Tibial artery (tissue), 4 donors: Measurements from ENCODE around the gene ARHGAP12.

ENCODE experiments used
- DNase-seq, 2 donors: peaks; one replicate each; pipeline ENCODE4 v3.0.0-alpha.2; 2019
- H3K27ac ChIP-seq, 2 donors: fragments of 200-600 bp; sonication (generic) in 1 of 2; 1 replicate in 1 of 2; 2 replicates in 1 of 2; pipeline ENCODE4 v1.5.1; 2018 to 2019; ENCODE audit warnings: mild to moderate bottlenecking in 1 of 2
- H3K27me3 ChIP-seq, 2 donors: fragments of 200-600 bp; sonication (generic) in 1 of 2; one replicate each; pipeline versions ENCODE4 v1.5.1 to v1.6.0; 2016 to 2019
- H3K36me3 ChIP-seq, 3 donors: fragments of 200-600 bp; sonication (generic) in 2 of 3; one replicate each; pipeline ENCODE4 v1.5.1; 2016 to 2019; ENCODE audit warnings: mild to moderate bottlenecking in 2 of 3
- H3K4me1 ChIP-seq, 4 donors: fragments of 200-600 bp; sonication (generic) in 2 of 4; 1 replicate in 3 of 4; 2 replicates in 1 of 4; pipeline ENCODE4 v1.5.1; 2016 to 2019
- H3K4me3 ChIP-seq, 2 donors: fragments of 200-600 bp; sonication (generic) in 1 of 2; 1 replicate in 1 of 2; 2 replicates in 1 of 2; pipeline ENCODE4 v1.5.1; 2018 to 2019; ENCODE audit warnings: mild to moderate bottlenecking in 2 of 2
- H3K9me3 ChIP-seq, 3 donors: fragments of 200-600 bp; sonication (generic) in 1 of 3; one replicate each; pipeline ENCODE4 v1.5.1; 2016 to 2019
- CTCF ChIP-seq, 2 experiments: fragments of 200-600 bp in 1 of 2; fragments of 450-650 bp in 1 of 2; IDR thresholded peaks; one replicate each; pipeline ENCODE4 v1.5.1; 2017 to 2019; ENCODE audit warnings: antibody characterized with exemption in 2 of 2, mild to moderate bottlenecking in 1 of 2, moderate library complexity in 1 of 2
- intact Hi-C: fragments of 100-400 bp; cut with DNase I; formaldehyde crosslinking; loops from one replicate; pipeline ENCODE4 v1.15.0; 2023; ENCODE audit warnings: low total_unique reads

Gene ARHGAP12

DNA sequence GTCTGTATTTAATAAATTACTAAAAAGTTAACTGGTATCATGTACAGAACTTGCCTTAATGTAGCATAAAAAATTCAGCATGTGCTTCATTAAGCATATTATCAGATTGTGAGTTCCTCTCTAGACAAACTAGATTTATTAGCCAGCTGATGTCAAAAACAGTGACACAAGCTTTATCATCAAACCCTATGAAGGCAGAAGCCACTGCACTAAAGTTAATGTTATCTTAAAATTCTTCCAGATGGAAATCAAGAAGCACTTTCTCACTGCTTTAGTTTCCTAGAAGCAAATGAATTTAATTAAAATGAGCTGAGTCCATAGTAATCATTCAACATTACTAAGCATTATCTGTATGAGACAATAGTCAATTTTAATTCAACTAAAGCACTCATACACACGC is 96.4 kb downstream of the ARHGAP12 start:
- intact Hi-C loops: no loop called here
- Histone ChIP-seq H3K27me3 (no peaks in the 10 kb centered on the region), H3K9me3 (no peaks in the 10 kb centered on the region), H3K27ac (no peak overlapping the region), H3K4me3 (no peak overlapping the region), H3K36me3 (no peaks in the 10 kb centered on the region), H3K4me1 (peaks cover 0 to 6% (median 0%) of the 10 kb centered on the region in 4 donors)
- DNase-seq: no peak
- TF ChIP-seq CTCF (IDR thresholded peaks at IDR 0.05): no peak

DNA sequence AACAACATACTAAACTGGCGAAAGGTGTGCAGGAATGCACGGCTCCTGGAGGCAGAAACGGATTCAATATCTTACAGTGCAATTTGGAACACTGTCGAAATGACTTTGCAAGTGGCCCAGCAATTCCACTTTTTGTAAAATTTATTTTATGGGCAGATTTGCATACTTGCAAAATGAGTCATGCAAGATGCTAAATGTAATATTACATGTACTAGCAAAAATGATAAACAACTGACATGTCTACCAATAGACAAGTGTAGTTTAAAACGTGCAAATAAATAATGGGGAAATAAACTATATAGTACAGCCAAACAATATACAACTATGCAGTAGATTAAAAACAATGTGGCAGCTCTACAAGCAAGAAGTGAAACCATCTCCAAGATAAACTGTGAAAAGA is 97.7 kb downstream of the ARHGAP12 start:
- TF ChIP-seq CTCF (IDR thresholded peaks at IDR 0.05): no peak
- Histone ChIP-seq H3K4me3 (no peak overlapping the region), H3K36me3 (no peaks in the 10 kb centered on the region), H3K27me3 (no peaks in the 10 kb centered on the region), H3K4me1 (peaks cover 0 to 6% (median 0%) of the 10 kb centered on the region in 4 donors), H3K9me3 (no peaks in the 10 kb centered on the region), H3K27ac (no peak overlapping the region)
- intact Hi-C loops: no loop called here
- DNase-seq: no peak

- intact Hi-C loops: no loop called here
- peaks cover 0 to 6% (median 0%) of the 10 kb centered on the region in 4 donors for H3K4me1 ChIP-seq
- H3K4me3 ChIP-seq: no peak overlapping the region
- H3K27ac ChIP-seq: no peak overlapping the region
- no peaks in the 10 kb centered on the region for H3K9me3 ChIP-seq
- no peak for DNase-seq
- H3K27me3 ChIP-seq: no peaks in the 10 kb centered on the region
- H3K36me3 ChIP-seq: no peaks in the 10 kb centered on the region
- no peak for TF ChIP-seq CTCF (IDR thresholded peaks at IDR 0.05)
Observed at GRCh38 chr10:31829776-31830175, 98.9 kb downstream of the ARHGAP12 start.

GRCh38 chr10:31823358-31823757 is 105.3 kb downstream of the ARHGAP12 start:
- Histone ChIP-seq H3K36me3 (no peaks in the 10 kb centered on the region), H3K4me1 (peaks cover 0 to 37% (median 11%) of the 10 kb centered on the region in 4 donors), H3K27me3 (no peaks in the 10 kb centered on the region), H3K9me3 (no peaks in the 10 kb centered on the region), H3K4me3 (no peak overlapping the region), H3K27ac (no peak overlapping the region)
- intact Hi-C loops: no loop called here
- no peak for DNase-seq
- no peak for TF ChIP-seq CTCF (IDR thresholded peaks at IDR 0.05)

DNA sequence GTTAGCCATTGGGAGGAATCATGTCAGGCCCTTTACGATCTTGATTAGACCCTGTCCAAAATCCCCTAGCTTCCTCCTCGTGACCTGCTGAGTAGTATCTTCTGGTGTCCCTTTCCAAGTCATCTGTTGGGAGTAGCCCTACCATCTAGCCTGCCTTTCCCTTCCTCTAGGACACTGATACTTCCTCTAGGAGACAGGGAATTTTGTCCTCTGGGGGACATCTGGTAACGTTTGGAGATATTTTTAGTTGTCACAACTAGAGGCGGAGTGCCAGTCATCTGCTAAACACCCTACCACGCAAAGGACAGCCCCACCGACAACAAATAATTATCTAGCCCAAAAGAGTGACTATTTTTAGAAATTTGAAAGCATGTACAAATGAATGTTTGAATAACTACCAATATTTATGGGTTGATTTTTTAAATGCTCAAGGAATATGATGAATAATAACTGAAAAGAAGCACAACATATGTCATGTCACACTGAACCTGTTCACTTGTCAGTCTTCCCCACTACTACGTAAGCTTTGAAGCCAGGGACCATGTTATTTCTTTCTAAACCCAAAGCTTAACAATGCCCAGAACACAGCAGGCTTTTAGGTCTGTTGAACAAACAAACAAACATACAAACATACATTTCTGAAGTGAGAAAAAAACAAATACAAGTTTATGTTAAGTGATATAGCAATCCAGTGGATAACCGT is 105.9 kb downstream of the ARHGAP12 start:
- DNase-seq: no peak
- intact Hi-C loops: no loop called here
- H3K27ac ChIP-seq: no peak overlapping the region
- no peaks in the 10 kb centered on the region for H3K36me3 ChIP-seq
- no peaks in the 10 kb centered on the region for H3K9me3 ChIP-seq
- TF ChIP-seq CTCF (IDR thresholded peaks at IDR 0.05): no peak
- H3K4me3 ChIP-seq: no peak overlapping the region
- no peaks in the 10 kb centered on the region for H3K27me3 ChIP-seq
- peaks cover 0 to 37% (median 11%) of the 10 kb centered on the region in 4 donors for H3K4me1 ChIP-seq
